Liver (tissue), 9 donors: ENCODE results near the gene AMDHD1. TPM values are rescaled to one million over a fixed set of nuclear protein-coding genes. Genes with fewer than 3 reads are reported as not detected.
A peak's percentile ranks its signal among the peaks of the same experiment; 100 is the strongest.

Source experiments
- DNase-seq: peaks from one replicate; pipeline ENCODE4 v3.0.0-alpha.2; 2017; ENCODE audit warnings: low spot score
- H3K27ac ChIP-seq, 2 donors: one replicate each; pipeline ENCODE4 v1.7.0; 2013; ENCODE audit warnings: inconsistent platforms in 2 of 2, low read length in 2 of 2, control low read depth in 1 of 2, low read depth in 1 of 2, mild to moderate bottlenecking in 1 of 2
- H3K27me3 ChIP-seq, 4 donors: one replicate each; pipeline versions ENCODE4 v1.6.1 to v1.7.0; 2013; ENCODE audit warnings: low read length in 3 of 4, inconsistent platforms in 1 of 4, mild to moderate bottlenecking in 1 of 4, moderate library complexity in 1 of 4; ENCODE audit not compliant: control insufficient read depth in 4 of 4, insufficient read depth in 4 of 4
- H3K36me3 ChIP-seq, 4 donors: one replicate each; pipeline versions ENCODE4 v1.6.1 to v1.7.0; 2013; ENCODE audit warnings: low read length in 3 of 4, mild to moderate bottlenecking in 3 of 4, low read depth in 1 of 4, moderate library complexity in 1 of 4; ENCODE audit not compliant: control insufficient read depth in 4 of 4, insufficient read depth in 3 of 4
- H3K4me1 ChIP-seq, 4 donors: one replicate each; pipeline versions ENCODE4 v1.6.1 to v1.7.0; 2013; ENCODE audit warnings: low read length in 3 of 4, mild to moderate bottlenecking in 3 of 4, moderate library complexity in 1 of 4; ENCODE audit not compliant: control insufficient read depth in 4 of 4, insufficient read depth in 4 of 4
- H3K4me3 ChIP-seq, 3 donors: one replicate each; pipeline versions ENCODE4 v1.6.1 to v1.7.0; 2013; ENCODE audit warnings: low read length in 3 of 3, control low read depth in 1 of 3, low read depth in 1 of 3, mild to moderate bottlenecking in 1 of 3
- H3K9ac ChIP-seq, 2 donors: one replicate each; pipeline ENCODE4 v1.7.0; 2013; ENCODE audit warnings: low read length in 2 of 2, mild to moderate bottlenecking in 2 of 2, moderate library complexity in 2 of 2, control low read depth in 1 of 2, low read depth in 1 of 2
- H3K9me3 ChIP-seq, 4 donors: one replicate each; pipeline versions ENCODE4 v1.6.1 to v1.7.0; 2013; ENCODE audit warnings: low read length in 3 of 4; ENCODE audit not compliant: control insufficient read depth in 4 of 4
- ATF3 ChIP-seq: IDR thresholded peaks from 2 replicates; pipeline ENCODE4 v1.6.1; 2016; ENCODE audit warnings: antibody characterized with exemption
- CTCF ChIP-seq: fragments of 150-350 bp; IDR thresholded peaks from 2 replicates; pipeline ENCODE4 v1.5.1; 2017; ENCODE audit warnings: improper control_type of control experiment, low read depth, low read length; ENCODE audit not compliant: missing input control
- EGR1 ChIP-seq, 2 donors: IDR thresholded peaks; 2 replicates each; pipeline ENCODE4 v1.6.1; 2016 to 2018; ENCODE audit warnings: antibody characterized with exemption in 2 of 2, low read depth in 2 of 2
- FOXA1 ChIP-seq: IDR thresholded peaks from 2 replicates; pipeline ENCODE4 v1.6.1; 2016; ENCODE audit warnings: antibody characterized with exemption
- FOXA2 ChIP-seq: IDR thresholded peaks from 2 replicates; pipeline ENCODE4 v1.6.1; 2016; ENCODE audit warnings: antibody characterized with exemption
- GABPA ChIP-seq, 2 donors: IDR thresholded peaks in 1 of 2; conservative IDR thresholded peaks in 1 of 2; 2 replicates each; pipeline ENCODE4 v1.6.1; 2016; ENCODE audit warnings: antibody characterized with exemption in 2 of 2, mild to moderate bottlenecking in 1 of 2, moderate library complexity in 1 of 2
- HNF4A ChIP-seq, 2 donors: conservative IDR thresholded peaks; 2 replicates each; pipeline ENCODE4 v1.6.1; 2016; ENCODE audit warnings: antibody characterized with exemption in 2 of 2, mild to moderate bottlenecking in 2 of 2
- HNF4G ChIP-seq: IDR thresholded peaks from 2 replicates; pipeline ENCODE4 v1.6.1; 2016; ENCODE audit warnings: antibody characterized with exemption
- JUND ChIP-seq, 2 donors: IDR thresholded peaks; 2 replicates each; pipeline ENCODE4 v1.6.1; 2016; ENCODE audit warnings: antibody characterized with exemption in 2 of 2
- NR2F2 ChIP-seq: IDR thresholded peaks from 2 replicates; pipeline ENCODE4 v1.6.1; 2016; ENCODE audit warnings: antibody characterized with exemption
- RAD21 ChIP-seq, 2 donors: IDR thresholded peaks; 2 replicates each; pipeline ENCODE4 v1.6.1; 2016; ENCODE audit warnings: antibody characterized with exemption in 2 of 2, mild to moderate bottlenecking in 2 of 2
- RXRA ChIP-seq, 2 donors: IDR thresholded peaks; 2 replicates each; pipeline ENCODE4 v1.6.1; 2017 to 2018; ENCODE audit warnings: antibody characterized with exemption in 2 of 2, mild to moderate bottlenecking in 1 of 2
- SP1 ChIP-seq: IDR thresholded peaks from 2 replicates; pipeline ENCODE4 v1.6.1; 2018; ENCODE audit warnings: antibody characterized with exemption, mild to moderate bottlenecking
- TAF1 ChIP-seq: conservative IDR thresholded peaks from 2 replicates; pipeline ENCODE4 v1.6.1; 2016; ENCODE audit warnings: antibody characterized with exemption, mild to moderate bottlenecking
- YY1 ChIP-seq: IDR thresholded peaks from 2 replicates; pipeline ENCODE4 v1.6.1; 2016; ENCODE audit warnings: antibody characterized with exemption, mild to moderate bottlenecking
- ZBTB33 ChIP-seq: IDR thresholded peaks from 2 replicates; pipeline ENCODE4 v1.6.1; 2016; ENCODE audit warnings: antibody characterized with exemption
- WGBS: extraction: QIAGEN DNeasy Blood & Tissue Kit; methylation state at CpG from one replicate; pipeline ENCODE4 v1.1.7; 2013; 5-methylcytosine and 5-hydroxymethylcytosine counted together
- polyA plus RNA-seq, 2 donors: library from polyadenylated mRNA; stranded (reverse) in 1 of 2; unstranded in 1 of 2; fragments of 200-250 nt in 1 of 2; fragments of >200 nt in 1 of 2; fragmentation: Nextera tagmentation in 1 of 2; extraction: Ambion mirVana in 1 of 2; gene quantifications; one replicate each; pipeline versions ENCODE4 v1.2.1 to v1.2.3, GENCODE V29; 2013 to 2015
- total RNA-seq, 2 donors: library from RNA; depleted of rRNA; stranded (reverse); fragments of >200 nt; gene quantifications; one replicate each; pipeline ENCODE4 v1.2.3, GENCODE V29; 2014
- TF ChIP-seq, protein P1 (sequence below): IDR thresholded peaks from 2 replicates; pipeline ENCODE4 v1.6.1; 2016; ENCODE audit warnings: antibody characterized with exemption
- TF ChIP-seq, protein P2 (sequence below): IDR thresholded peaks from 2 replicates; pipeline ENCODE4 v1.6.1; 2016; ENCODE audit warnings: antibody characterized with exemption, mild to moderate bottlenecking
- donor health status: healthy.
- donor health status: healthy.
- donor health status: healthy.
- donor health status: healthy.
- donor health status: healthy.

Gene AMDHD1
- total and polyA plus RNA-seq, 4 donors = 50.3 to 124 (median 80.7) TPM

DNA sequence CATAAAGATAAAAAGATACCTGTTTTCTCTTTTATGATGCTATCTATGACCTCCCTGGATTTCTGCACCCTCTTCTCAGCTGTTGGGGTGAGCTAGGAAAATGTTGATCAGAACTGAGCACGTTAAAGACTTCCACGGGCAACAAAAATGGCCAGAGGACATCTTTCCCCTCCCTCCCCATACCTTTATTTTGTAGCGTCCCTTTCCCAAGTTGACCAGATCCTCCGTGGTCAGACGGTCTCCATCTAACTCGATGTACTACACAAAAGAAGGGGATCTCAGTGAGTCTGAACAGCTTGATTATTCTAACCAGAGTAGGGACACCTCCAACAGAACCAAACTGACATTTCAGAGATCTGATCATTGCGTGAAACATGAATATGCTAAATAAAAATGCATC lies 50.8 kb downstream of the AMDHD1 start:
- no peak for DNase-seq
- TF ChIP-seq FOXA2 (no peak), TAF1 (no peak), JUND (IDR thresholded peaks at IDR 0.05) (no peak), GABPA (IDR thresholded peaks at IDR 0.05 in 1 of 2, conservative IDR thresholded peaks at IDR 0.05 in 1 of 2) (no peak), ZBTB33 (no peak), HNF4A (conservative IDR thresholded peaks at IDR 0.05) (no peak), NR2F2 (no peak), FOXA1 (no peak), YY1 (no peak), RAD21 (IDR thresholded peaks at IDR 0.05) (no peak), RXRA (IDR thresholded peaks at IDR 0.05) (no peak), SP1 (no peak)
- TF ChIP-seq, protein P1, sequence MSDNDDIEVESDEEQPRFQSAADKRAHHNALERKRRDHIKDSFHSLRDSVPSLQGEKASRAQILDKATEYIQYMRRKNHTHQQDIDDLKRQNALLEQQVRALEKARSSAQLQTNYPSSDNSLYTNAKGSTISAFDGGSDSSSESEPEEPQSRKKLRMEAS = no peak
- Histone ChIP-seq H3K4me3 (peak overlapping the region; percentile 34 to 75 (median 56)), H3K27me3 (no peaks in the 10 kb centered on the region), H3K9me3 (no peaks in the 10 kb centered on the region), H3K4me1 (peaks cover 7 to 37% (median 17%) of the 10 kb centered on the region in 4 donors), H3K27ac (no peak overlapping the region), H3K9ac (no peak overlapping the region), H3K36me3 (peaks cover 0 to 39% (median 24%) of the 10 kb centered on the region in 4 donors)
- WGBS = 96% methylated on average over 7 of the region's 7 CpGs

- WGBS = 80% methylated on average over 5 of the region's 5 CpGs
- Histone ChIP-seq H3K4me1 (peaks cover 7 to 42% (median 19%) of the 10 kb centered on the region in 4 donors), H3K27me3 (no peaks in the 10 kb centered on the region), H3K36me3 (peaks cover 0 to 33% (median 22%) of the 10 kb centered on the region in 4 donors), H3K9ac (no peak overlapping the region), H3K9me3 (no peaks in the 10 kb centered on the region), H3K4me3 (peak overlapping the region; percentile 34 to 75 (median 56)), H3K27ac (peak overlapping the region in 1 of 2 donors; percentile 84)
- no peak for DNase-seq
- TF ChIP-seq, protein P2, sequence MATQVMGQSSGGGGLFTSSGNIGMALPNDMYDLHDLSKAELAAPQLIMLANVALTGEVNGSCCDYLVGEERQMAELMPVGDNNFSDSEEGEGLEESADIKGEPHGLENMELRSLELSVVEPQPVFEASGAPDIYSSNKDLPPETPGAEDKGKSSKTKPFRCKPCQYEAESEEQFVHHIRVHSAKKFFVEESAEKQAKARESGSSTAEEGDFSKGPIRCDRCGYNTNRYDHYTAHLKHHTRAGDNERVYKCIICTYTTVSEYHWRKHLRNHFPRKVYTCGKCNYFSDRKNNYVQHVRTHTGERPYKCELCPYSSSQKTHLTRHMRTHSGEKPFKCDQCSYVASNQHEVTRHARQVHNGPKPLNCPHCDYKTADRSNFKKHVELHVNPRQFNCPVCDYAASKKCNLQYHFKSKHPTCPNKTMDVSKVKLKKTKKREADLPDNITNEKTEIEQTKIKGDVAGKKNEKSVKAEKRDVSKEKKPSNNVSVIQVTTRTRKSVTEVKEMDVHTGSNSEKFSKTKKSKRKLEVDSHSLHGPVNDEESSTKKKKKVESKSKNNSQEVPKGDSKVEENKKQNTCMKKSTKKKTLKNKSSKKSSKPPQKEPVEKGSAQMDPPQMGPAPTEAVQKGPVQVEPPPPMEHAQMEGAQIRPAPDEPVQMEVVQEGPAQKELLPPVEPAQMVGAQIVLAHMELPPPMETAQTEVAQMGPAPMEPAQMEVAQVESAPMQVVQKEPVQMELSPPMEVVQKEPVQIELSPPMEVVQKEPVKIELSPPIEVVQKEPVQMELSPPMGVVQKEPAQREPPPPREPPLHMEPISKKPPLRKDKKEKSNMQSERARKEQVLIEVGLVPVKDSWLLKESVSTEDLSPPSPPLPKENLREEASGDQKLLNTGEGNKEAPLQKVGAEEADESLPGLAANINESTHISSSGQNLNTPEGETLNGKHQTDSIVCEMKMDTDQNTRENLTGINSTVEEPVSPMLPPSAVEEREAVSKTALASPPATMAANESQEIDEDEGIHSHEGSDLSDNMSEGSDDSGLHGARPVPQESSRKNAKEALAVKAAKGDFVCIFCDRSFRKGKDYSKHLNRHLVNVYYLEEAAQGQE = no peak
- TF ChIP-seq CTCF (no peak), RXRA (IDR thresholded peaks at IDR 0.05) (no peak), FOXA2 (no peak), NR2F2 (no peak), EGR1 (IDR thresholded peaks at IDR 0.05; ENCODE audit: low read depth in 2 of 2) (no peak), JUND (IDR thresholded peaks at IDR 0.05) (no peak), ATF3 (no peak), YY1 (no peak), HNF4G (no peak), GABPA (IDR thresholded peaks at IDR 0.05 in 1 of 2, conservative IDR thresholded peaks at IDR 0.05 in 1 of 2) (no peak), ZBTB33 (no peak), HNF4A (conservative IDR thresholded peaks at IDR 0.05) (no peak), FOXA1 (no peak), TAF1 (no peak), RAD21 (IDR thresholded peaks at IDR 0.05) (no peak), SP1 (no peak)
Observed at GRCh38 chr12:95994476-95994875, 51.3 kb downstream of the AMDHD1 start.
